Fibroblast of villous mesenchyme (primary cell): ENCODE data around the gene GABBR1. TPM values are rescaled to one million over a fixed set of nuclear protein-coding genes. Genes with fewer than 3 reads are reported as not detected.

ENCODE experiments used
- DNase-seq: peaks from one replicate; pipeline ENCODE4 v3.0.0-alpha.2; 2010; ENCODE audit warnings: low read depth
- H3K4me3 ChIP-seq: 2 replicates; pipeline ENCODE4 v1.5.1; 2011; ENCODE audit warnings: low read depth, mild to moderate bottlenecking, low read length
- total RNA-seq: library from RNA; depleted of rRNA; stranded (reverse); fragments of >200 nt; gene quantifications from 2 replicates; pipeline ENCODE4 v1.2.3, GENCODE V29; 2012
- TF ChIP-seq, protein P1 (sequence below): IDR thresholded peaks from 2 replicates; pipeline ENCODE4 v1.5.1; 2012; ENCODE audit warnings: low read depth, mild to moderate bottlenecking, low read length; ENCODE audit not compliant: insufficient read depth

GABBR1 gene
- total RNA-seq, 1 donor = 12.5 TPM

DNA sequence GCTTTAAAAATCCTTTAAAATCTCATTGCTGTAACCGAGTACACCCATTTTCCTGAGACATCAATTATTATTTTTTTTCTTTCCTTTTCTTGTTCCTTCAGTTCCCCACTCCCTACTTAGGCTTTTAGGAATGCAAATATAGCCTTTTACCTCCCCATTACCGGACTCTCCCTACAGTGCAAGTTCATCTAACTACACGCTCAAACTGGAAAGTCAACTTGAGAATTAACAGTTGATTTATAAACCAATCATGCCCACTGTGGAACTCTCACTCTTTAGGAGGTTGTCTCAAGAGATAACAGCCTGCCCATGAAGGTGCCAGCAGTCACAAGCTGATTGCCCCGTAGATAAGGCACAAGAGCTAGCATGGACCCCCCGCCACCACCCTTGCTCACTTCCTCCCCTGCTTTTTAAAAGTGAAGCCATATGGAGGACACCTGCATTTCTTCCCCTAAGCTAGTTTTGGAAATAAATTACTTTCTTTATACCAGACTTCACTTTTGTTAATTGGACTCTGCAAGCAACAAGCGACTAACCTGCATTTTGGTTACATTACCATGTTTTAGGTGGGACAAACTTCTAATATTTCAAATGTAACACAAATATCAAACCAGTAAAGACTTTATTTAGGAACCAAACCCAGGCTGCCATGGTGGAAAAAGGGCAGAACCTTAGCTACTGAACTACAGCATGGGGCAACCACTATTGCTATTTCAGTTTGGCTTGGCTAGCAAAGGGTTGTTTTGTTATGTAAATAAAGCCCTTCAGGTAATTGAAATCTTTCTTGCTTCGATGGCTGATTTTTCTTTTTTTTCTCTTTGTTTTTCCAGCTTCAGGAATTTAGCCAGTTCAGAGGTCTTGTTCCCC lies 108.3 kb downstream of the GABBR1 start:
- TF ChIP-seq, protein P1, sequence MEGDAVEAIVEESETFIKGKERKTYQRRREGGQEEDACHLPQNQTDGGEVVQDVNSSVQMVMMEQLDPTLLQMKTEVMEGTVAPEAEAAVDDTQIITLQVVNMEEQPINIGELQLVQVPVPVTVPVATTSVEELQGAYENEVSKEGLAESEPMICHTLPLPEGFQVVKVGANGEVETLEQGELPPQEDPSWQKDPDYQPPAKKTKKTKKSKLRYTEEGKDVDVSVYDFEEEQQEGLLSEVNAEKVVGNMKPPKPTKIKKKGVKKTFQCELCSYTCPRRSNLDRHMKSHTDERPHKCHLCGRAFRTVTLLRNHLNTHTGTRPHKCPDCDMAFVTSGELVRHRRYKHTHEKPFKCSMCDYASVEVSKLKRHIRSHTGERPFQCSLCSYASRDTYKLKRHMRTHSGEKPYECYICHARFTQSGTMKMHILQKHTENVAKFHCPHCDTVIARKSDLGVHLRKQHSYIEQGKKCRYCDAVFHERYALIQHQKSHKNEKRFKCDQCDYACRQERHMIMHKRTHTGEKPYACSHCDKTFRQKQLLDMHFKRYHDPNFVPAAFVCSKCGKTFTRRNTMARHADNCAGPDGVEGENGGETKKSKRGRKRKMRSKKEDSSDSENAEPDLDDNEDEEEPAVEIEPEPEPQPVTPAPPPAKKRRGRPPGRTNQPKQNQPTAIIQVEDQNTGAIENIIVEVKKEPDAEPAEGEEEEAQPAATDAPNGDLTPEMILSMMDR = no peak
- DNase-seq = no peak
- no peak overlapping the region for H3K4me3 ChIP-seq

DNA sequence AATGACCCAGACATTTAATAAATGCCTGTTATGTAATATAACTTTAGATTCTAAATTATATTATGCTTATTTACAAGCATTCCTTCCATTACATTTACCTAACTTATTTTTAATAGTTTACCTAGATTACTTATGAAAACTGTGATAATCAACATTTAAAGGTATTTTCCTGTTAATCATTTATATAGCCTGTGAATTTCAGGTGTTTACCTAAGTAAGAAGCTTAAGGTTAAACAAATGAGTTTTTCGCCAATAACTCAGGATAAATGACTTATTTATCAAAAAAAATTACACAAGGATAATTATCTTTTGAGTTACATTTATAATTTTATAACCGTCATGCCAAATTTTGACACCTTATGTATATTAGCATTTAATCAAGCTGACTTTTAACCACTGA lies 108.9 kb downstream of the GABBR1 start:
- no peak overlapping the region for H3K4me3 ChIP-seq
- DNase-seq = no peak
- TF ChIP-seq, protein P1 = no peak

DNA sequence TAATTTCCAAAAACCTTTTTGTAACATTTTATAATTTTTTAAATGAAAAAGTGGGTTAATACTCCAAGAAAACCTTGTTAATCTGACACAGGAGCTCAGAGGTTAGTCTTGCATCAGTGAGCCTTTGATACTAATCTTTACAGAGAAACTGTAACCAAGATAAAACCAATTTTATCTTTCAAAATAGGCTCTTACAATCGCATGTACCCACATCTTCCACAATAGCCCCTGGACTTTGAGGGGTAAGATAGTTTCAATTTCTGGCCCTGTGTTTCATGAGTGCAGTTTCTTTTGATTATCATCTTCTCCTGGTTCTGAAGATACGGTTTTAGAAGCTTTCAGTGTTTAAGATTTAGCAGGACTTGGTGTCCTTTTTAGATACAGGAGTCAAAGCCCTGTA lies 110.8 kb downstream of the GABBR1 start:
- TF ChIP-seq, protein P1 = no peak
- no peak overlapping the region for H3K4me3 ChIP-seq
- no peak for DNase-seq

DNA sequence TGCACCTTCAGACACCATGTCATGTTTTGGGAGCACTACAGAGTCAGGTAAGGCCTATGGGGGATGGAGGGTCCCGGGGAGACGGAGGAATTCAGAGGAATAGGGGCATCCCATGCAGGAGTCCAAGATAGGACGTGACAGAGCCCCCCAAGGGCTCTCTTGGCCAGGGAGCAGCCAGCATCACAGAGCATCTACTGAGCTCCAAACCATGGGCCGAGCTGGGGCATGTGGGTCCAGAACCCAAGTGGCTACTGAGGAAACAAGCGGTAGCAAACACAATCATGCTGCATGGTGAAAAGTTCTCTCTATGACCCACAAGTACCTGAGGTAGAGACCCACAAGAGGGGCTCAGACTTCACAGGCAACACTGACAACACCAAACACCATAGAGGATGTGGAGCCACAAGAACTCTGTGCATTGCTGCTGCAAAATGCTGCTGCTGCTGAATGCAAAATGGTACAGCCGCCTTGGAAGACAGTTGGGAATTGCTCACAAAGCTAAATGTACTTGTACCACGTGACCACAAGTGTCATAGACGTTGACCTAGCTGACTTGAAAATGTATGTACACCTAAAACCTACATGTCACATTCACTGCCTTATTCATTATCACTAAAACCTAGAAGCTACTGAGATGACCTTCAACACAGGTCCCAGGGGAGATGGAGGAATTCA lies 111.8 kb downstream of the GABBR1 start:
- DNase-seq = no peak
- H3K4me3 ChIP-seq = no peak overlapping the region
- TF ChIP-seq, protein P1 = no peak

DNA sequence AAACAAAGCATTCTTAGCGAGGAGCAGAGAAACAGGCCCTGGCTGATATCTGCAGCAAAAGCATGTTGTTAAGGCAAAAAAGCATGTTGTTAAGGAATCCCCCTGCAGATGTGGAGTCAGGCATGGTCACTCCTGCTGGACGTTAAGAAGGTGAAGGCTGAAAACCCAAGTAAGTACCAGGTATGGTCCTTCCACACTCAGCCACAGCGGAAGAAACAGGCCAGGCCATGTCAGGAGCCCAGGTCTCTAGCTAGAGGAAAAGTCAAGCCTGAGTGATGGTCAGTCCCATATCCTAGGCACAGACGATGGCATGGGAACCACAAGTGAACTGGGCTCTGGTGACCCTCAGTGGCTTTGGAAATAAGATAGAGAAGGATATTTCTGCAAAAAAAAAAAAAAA lies 112.8 kb downstream of the GABBR1 start:
- no peak overlapping the region for H3K4me3 ChIP-seq
- DNase-seq = no peak
- TF ChIP-seq, protein P1 = no peak

DNA sequence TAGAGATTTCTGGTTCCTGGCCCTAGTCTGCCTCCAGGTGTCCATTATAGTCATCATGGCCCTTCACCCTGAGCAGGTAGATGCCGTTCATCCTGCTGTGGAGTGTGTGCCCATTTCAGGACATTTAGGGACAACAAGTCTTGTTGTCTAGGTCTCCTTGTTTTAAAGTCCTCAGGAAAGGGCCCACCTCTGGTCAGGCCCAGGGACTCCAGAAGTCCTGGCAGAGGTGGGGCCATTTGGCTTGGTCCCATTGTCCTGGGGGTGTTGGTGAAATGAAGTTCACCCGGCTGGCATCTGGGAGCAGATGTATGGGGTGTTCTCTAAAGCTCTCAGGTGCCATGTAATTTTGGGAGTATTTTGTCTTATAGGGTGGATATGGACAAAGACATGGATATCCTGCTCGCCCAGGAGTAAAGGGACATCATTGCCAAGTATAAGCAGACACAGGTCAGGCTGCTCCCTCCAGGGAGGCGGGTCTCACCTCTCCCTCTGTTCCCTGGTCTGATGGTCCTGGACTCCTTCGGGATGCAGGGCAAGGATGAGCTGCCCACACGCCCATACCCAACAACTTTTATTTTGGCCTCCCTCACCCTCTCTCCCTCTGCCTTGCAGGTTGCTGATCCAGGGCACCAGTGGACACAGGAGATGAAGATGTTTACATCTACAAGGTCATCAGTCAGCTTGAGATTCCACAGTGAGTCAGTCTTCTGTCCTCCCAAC lies 113.5 kb downstream of the GABBR1 start:
- H3K4me3 ChIP-seq = no peak overlapping the region
- DNase-seq = no peak
- TF ChIP-seq, protein P1 = no peak
